ENCODE measurements around the gene IFNG.
A peak's percentile ranks its signal among the peaks of the same experiment; 100 is the strongest.

Gene IFNG

DNA sequence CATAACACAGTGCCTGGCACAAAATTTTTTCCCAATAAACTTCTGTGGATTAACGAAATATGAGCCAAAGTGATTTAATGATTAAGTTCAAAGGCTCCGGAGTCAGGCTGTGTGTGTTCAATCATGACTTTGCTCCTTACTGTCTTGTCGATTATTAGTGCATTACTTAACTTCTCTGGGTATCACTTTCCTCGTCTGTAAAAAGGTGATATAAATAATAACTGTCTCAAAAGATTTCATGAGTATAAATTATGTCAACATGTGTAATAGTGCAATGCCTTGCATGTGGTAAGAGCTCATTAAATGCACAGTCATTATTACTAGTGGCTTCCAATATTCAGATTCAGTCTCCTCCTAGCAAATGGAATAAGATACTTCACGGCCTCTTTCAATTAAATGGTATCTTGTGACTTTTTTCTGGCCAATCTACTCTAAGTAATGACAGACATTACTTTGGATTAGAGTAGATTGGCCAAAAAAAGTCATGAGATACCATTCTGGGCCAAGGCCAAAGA is 6.8 kb upstream of the IFNG start:
- DNase-seq: no peak

DNA sequence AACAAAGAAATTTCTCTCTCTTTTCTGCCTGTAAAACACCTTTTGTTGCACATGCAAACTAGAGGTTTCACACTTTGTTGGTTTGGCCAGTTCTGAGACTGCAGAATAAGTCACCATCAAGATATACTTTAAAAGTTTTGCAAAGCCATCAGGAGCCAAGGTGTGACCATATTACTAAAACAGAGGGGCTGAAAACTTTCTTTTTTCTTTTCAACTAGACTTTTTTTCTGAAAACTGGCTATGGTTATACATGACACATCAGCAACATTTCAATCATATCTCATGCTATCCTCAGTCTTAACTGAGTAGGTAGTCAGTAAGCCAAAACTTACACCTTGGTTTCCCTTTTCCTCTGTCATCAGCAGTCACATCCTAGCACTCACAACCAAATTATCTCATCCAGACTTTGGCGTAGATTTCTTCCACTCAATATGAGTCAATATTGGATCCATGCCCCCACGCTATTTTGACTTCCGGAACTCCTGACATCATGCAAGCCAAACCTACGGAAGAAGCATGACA is 4.1 kb upstream of the IFNG start:
- no peak for DNase-seq

DNA sequence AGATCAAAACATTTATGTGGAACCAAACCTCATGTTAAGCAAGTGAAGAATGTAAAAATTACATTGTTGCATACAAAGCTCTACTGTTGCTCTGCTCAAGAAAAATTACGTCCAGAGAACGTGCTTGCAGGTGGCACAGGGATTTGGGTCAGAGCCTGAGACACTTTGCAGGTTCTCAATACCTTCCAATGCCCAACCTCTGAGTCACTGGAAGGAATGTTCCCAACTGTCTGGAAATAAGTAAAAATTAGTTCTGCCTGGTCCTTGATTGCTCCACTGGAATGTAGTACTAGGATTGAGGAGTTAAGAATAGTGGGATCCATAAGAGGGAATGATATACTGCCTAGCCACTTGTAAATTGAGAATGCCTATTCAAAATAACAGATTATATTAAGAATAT is 2.8 kb upstream of the IFNG start:
- no peak for DNase-seq

DNA sequence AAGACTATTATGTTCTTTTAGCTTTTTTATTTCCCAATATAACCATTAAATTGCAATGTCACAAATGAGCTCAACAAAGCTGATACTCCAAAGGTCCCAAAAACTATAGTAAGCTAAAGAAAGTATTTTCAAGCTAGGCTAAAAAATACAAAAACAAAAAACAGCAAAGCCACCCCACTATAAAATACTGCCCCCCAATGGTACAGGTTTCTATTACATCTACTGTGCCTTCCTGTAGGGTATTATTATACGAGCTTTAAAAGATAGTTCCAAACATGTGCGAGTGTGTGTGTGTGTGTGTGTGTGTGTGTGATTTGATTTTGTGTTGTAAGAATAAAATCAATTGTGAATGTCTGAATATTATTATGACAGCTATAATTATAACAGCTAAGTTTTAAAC is 1.1 kb downstream of the IFNG start:
- DNase-seq: no peak

DNA sequence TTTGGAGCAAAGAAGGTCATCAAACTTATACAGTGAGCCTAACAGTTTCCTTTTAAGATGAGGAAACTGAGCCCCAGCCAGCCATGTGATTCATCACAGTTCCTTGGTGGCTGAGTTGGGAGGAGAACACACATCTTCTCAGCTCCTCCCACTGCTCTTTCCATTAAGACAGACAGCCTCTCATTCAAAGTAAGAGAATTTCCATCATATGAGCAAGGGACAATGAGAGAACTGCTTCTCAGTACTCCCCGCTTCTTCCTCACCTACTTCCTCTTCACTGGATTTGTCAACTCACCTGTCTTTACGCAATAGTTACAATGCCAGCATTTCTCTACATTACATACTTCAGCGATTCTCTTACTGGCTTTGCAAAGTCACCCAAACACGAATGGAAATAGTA is 2.2 kb downstream of the IFNG start:
- DNase-seq: no peak

DNA sequence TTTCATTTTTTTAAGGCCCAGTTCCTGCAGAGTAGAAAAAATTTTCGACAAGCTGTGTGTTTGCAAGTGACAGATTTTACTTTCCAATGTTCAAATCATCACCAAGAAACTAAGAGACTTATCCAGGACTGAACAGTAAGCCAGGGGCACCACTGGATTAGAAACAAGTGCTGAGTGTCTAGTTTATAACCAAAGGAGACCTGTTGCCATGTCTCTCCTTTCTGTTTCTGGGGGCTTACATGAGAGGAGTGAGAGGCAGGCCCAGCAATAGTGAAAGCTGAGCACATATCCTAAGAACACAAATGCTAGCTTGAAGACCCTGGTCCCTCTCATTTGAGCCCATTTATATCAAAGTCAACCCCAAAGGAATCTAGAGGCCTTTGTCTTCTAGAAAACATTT is 2.9 kb downstream of the IFNG start:
- no peak for DNase-seq

DNA sequence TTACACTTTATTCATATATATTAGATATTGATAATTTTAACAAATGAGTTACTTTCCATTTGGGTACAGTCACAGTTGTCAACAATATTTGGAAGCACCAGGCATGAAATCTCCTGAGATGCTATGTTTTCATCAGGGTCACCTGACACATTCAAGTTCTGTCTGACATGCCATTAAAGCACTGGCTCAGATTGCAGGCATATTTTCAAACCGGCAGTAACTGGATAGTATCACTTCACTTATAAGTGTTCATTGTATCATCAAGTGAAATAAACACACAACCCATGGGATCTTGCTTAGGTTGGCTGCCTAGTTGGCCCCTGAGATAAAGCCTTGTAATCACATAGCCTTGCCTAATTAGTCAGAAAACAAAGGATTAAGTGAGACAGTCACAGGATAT is 4.8 kb downstream of the IFNG start:
- DNase-seq: no peak

DNA sequence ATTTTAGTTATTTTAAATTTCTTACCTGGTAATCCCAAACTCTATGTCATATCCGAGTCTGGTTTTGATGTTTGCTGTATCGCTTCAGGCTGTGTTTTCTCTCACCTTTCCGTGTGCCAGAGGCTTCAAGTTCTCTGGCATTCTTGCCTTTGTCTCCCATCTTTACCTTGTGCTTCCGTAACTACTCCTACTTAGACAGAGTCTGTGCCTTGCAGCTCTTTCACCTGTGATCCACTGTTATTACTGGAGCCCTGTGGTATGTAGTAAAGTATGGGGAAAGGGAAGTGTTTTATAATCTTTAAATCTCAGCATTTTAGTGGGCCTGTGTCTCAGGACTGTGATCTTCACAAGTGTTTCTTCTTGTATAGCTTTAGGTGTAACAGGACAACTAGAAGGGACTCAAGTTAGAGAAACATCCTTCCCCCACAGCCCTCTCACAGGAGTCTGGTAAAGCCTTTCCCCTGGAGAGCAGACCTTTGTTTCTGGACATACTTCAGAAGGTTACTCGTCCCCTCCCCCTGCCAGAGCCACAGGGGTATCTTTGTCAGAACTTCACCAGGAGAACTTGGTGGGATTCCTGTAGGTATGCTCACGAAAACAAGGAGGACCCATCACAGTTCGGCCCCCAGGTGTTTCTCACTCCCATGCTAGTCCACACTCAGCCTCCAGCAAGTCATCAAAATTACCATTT is 11.1 kb downstream of the IFNG start:
- DNase-seq: no peak

DNA sequence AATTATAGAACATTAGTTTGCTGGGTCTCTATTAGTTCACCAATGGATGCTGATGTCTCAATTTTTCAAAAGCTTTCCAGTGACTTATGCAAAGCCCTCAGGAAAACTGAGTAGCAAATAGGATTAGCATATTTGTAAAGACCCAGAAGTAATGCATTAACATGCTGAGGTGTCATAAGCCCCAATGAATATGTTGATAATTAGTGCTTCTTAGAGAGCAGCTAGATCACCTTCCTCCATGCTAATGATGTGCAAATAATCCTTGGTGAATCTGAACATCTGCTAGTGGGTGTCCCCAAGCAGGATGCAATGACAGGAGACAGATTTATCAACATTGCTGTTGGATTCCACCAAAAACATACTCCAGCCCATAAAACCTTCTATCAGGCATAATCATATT is 19.0 kb downstream of the IFNG start:
- DNase-seq: no peak

DNA sequence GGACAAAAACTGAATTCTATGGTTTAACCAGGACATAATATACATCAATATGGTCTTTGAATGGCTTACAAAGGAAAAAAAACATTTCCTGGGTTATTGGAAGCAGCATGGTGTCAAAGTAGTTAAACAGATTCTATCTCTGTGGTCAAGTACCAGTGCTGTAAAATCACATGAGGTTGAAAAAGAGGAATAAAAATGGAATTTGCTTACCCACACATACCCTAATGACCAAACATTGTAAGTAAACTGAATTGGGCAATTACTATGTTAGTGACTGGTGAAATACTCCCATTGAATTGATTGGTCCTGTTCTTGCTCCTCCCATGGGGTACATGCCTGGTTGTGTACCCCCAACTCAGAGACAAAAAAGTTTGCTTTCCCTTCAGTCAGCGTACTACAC is 19.6 kb downstream of the IFNG start:
- DNase-seq: no peak

DNA sequence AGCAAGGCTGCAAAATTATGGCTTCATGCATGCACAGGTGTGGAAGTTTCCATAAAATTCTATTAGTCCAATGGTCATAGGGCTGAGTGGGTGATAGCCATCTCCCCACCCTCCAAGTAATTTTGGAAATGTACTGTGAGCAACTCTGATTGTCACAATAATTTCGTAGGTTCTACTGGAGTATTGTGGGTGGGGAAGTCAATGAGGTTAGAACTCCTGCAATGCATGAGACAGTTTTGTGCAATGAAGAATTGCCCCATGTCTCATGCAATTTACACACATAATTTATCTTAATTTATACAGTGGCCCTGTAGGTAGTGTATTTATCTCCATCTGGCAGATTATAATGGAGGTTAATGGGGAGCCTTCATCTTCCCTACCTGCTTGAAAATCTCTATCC is 20.5 kb downstream of the IFNG start:
- no peak for DNase-seq

DNA sequence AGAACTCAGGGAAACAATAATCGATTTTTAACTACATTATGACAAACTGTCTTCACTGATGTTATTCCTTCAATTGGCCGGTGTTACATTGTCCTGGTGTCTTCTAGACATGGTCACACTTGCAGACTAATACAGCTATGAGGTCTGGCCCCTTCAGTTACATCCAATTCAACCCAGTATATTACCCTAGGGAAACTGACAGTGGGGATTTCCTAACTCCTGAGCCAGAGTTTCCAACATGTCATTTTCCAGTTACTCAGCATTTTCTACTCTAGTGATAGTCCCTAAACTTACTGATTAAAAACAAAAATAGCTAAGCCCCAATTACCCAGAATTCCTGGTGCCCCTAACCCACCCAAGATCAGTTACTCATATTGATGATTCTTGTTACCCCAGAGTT is 21.1 kb downstream of the IFNG start:
- no peak for DNase-seq

DNA sequence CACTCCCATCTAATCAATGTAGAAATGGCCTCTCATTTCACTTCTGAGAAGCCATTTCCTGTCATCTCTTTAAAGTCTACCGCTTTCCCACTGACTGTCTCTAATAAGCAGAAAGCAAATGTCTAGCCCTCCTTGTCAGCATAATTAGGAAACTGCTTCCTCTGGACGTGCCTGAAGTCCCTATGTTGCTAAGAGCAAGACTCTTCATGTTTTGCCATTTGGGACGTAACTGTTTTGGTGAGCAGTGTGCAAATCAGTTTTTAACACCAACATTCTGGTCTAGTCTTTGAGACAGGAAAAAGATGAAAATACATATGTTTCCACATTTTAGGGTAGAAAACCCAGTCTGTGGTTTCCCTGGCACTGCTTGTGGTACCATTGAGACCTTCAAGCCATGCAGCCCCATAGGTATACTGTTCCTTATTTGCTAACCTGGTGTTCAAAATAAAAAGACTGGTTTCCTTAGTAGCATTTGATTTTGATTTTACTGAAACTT is 22.2 kb downstream of the IFNG start:
- no peak for DNase-seq

DNA sequence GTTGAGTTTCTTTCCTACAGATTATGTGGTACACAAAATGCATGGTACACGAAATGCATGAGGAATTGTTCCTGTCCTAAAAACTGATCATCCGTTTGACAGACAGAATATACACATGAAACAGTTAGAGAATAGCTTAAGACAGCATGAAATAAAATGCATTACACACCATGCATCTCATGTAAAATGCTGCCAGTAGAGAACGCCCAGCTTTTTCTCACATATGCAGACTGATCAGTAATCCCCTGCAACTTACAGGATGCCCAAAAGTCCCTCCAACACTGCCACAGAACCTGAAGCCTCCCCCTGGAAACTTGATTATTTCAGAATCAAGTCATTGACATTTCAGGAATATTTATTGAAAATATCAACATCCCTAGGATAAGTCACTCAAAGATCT is 24.0 kb downstream of the IFNG start:
- DNase-seq: no peak

DNA sequence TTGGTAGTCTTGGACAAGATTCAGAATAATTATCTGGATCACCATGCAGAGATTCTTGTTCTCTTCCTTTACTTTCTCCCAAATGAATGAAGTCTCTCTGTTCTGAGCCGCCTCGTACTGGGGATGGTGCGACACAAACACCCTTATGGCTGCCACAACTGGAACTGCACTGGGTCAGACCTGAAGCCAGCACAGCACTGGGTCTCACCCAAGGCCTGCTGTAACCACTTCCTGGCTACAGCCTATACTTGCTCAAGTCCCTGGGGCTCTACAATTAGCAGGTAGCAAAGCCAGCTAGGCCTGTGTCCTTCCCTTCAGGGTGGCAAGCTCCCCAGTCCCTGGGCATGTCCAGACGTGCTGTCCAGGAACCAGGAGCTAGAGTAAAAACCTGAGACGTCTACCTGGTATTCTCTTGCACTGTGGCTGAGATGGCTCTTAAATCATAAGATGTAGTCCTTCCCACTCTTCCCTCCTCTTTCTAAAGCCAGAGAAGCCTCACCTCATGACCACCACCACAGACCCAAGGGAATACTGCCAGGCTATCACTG is 27.6 kb downstream of the IFNG start:
- DNase-seq: no peak

DNA sequence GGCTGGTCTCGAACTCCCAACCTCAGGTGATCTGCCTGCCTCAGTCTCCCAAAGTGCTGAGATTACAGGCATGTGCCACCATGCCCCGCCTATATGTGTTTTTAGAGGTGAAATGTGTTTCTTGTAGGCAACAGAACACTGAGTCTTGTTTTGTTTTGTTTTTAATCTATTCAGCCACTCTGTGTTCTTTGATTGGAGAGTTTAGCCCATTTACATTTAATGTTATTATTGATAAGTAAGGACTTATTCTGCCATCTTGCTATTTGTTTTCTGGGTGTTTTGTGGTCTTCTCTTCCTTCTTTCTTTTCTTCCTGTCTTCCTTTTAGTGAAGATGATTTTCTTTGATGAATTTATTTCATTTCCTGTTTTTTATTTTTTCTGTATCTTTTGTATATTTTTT is 29.6 kb downstream of the IFNG start:
- DNase-seq: no peak

DNA sequence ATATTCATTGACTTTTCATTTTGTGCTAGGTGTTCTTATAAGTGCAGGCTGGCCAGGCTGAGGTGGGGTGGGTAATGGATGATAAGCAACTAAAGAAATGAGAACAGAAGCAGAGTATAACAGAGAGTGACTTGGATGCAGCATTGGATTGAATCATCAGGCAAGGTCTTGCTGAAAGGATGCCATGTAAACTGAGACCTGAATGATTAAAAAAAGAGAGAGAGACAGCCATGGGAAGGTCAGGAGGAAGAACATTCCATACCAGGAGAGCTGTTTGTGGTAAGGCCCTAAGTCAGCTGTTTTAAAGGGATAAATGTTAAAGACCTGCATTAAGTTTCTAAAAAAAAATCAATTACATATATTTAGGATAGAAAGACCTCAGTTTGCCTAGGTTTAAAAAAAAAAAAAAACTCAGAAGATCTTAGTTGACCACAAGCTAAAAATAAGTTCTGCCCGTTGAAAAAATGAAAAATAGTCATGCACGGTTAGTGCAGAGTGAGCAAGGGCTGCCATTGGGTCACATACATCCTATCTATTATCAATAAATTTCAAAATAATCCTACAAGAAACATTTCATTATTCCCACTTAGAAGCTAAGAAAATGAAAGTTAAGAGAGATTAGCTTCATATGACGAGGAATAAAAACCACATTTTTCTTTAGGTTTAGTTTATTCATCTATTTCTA is 37.2 kb downstream of the IFNG start:
- DNase-seq: no peak

DNA sequence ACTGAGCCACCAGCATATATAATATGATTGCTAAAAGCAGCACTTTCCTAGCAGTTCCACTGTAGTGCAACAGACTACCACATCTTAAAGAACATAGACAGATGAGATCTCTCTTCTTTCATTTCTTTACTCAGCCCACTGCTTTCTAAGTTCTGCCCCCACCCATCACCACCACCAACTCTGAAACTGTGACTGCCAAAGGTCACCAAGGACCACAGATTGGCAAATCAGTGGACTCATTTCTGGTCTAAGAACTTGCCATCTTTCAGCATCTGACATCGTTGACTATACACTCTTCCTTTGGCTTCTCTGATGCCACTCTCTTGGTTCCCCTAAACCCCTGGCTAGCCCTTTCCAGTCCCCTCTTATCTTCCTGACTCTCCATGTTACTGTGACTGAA is 38.4 kb downstream of the IFNG start:
- DNase-seq: no peak

DNA sequence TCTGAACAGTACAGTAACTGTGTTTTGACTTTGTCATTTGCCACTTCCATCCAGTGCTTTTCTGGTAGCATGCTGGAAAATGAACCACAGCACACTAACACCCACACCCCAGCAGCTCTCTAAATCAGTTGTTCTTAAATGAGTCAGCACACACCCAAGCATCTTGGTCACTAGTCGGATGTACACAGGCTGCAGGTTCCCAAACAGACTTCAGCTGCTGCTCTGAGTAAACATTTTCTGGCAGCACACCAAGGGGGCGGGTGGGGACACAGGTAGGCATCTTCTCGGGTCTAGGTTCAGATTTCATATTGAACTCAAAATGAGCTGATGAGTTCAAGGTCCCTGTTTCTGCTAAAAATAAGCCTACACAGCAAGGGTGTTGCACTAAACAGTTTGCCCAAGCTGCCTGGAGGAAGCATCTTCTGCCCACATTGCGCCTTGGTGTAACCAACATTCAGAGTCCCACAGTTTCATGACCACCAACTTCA is 39.8 kb downstream of the IFNG start:
- peak; percentile 72 for DNase-seq

DNA sequence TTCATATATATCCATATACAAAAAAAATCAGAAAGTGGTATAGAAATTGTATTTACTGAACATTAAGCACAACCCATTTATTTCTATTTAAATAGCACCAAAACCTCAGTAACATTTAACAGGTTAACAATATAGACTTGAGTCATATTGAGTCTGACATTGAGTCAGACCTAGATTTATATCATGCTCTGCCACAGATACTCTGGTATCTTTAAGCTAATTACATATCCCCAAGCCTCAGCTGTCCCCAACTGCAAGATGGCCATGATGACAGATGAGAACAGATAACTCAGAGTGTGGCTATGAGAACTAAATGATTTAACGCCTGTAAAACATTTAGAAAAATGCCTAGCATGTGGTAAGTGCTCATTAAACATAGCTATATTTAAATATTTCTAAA is 40.3 kb downstream of the IFNG start:
- DNase-seq: no peak

DNA sequence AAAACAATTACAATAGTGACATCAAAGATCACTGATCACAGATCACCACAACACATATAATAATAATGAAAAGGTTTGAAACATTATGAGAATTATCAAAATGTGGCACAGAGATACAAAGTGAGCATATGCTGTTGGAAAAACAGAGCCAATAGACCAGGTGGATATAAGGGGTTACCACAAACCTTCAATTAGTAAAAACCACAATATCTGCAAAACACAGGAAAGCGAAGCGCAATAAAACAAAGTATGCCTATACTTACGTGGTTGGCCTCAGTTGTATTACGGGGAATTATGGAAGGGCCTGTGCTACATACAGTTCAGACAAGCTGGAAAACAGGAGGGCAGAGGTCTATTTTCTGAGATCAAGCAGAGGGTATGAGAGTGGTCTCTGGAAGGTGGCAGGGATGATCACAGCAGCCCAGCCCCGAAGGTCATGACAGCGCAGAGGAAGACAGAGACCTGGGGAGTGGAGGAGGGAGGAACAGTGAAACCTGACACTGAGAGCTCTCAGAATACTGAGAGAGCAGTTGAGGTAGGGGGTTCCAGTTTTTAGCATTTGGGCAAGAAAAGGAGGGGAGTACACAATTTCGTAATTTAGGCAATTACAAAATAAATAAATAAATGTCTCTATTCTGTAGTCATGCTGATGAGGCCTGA is 41.3 kb downstream of the IFNG start:
- no peak for DNase-seq

DNA sequence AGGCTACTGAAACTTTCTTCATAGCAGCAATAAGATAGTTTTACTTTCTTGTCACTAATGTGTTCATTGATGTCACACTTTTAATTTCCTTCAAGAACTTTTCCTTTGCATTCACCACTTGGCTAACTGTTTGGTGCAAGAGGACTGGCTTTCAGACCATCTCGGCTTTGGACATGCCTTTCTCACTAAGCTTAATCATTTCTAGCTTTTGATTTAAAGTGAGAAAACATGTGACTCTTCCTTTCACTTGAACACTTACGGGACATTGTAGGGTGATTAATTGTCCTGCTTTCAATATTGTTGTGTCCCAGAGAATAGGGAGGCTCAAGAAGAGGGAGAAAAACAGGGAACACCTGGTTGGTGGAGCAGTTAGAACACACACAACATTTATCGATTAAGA is 41.9 kb downstream of the IFNG start:
- DNase-seq: no peak

DNA sequence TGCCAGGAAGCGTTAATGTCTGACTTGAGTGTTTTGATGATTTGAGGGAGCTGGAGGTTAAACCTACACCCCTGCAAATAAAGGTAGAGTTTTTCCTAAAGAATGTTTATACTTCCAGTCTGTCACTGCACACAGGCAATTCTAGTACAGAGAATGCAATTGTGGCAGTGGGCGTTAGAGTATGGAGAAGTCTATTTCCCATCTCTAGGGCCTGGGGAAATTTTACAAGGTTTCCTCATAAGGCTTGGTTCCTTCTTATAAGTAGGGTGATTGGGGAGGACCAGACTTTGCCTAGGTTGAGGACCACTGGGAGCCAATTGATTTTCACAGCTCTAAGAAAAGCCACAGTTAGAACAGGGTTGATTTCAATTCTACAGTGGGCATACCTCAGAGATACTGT is 44.3 kb downstream of the IFNG start:
- DNase-seq: no peak
